GM19043 (cell line): ENCODE data around the gene CD180.
"Not testable (repeated sequence)": the region's sequence is repeated elsewhere in the genome, so short reads cannot be mapped to it uniquely, and the experiment has no call there.

Experiments
- ATAC-seq: cut with Tn5 transposase; IDR thresholded peaks from one replicate; pipeline ENCODE4 v1.9.1; 2021; ENCODE audit warnings: low read depth; ENCODE audit not compliant: unreplicated experiment

Gene CD180

GRCh38 chr5:67190410-67190809, 6.2 kb downstream of the CD180 start:
- ATAC-seq, result no peak

GRCh38 chr5:67189931-67190330, 6.7 kb downstream of the CD180 start:
- no peak for ATAC-seq

- ATAC-seq, result no peak
Observed at GRCh38 chr5:67189079-67189354, 7.6 kb downstream of the CD180 start.

GRCh38 chr5:67188274-67189078, 8.1 kb downstream of the CD180 start:
- no peak for ATAC-seq

GRCh38 chr5:67187006-67187715, 9.4 kb downstream of the CD180 start:
- ATAC-seq, result peak; percentile 49

- ATAC-seq, result no peak
Observed at GRCh38 chr5:67183859-67184258, 12.7 kb downstream of the CD180 start.

- ATAC-seq, result no peak
Observed at GRCh38 chr5:67182301-67182790, 14.3 kb downstream of the CD180 start.

GRCh38 chr5:67181648-67182221, 14.9 kb downstream of the CD180 start:
- ATAC-seq, result no peak

- ATAC-seq, result no peak
Observed at GRCh38 chr5:67179697-67180361, 16.8 kb downstream of the CD180 start.

GRCh38 chr5:67178966-67179365, 17.6 kb downstream of the CD180 start:
- ATAC-seq, result no peak

- ATAC-seq, result no peak
Observed at GRCh38 chr5:67178085-67178484, 18.5 kb downstream of the CD180 start.

- no peak for ATAC-seq
Observed at GRCh38 chr5:67176936-67177335, 19.7 kb downstream of the CD180 start.

GRCh38 chr5:67173959-67174358, 22.6 kb downstream of the CD180 start:
- ATAC-seq, result no peak

GRCh38 chr5:67173351-67173750, 23.2 kb downstream of the CD180 start:
- ATAC-seq, result not testable (repeated sequence)

GRCh38 chr5:67170767-67171166, 25.8 kb downstream of the CD180 start:
- no peak for ATAC-seq

- ATAC-seq, result no peak
Observed at GRCh38 chr5:67168069-67168468, 28.5 kb downstream of the CD180 start.

GRCh38 chr5:67166460-67167285, 29.9 kb downstream of the CD180 start:
- ATAC-seq, result peak; percentile 35

- peak; percentile 79 for ATAC-seq
Observed at GRCh38 chr5:67165526-67166459, 30.8 kb downstream of the CD180 start.

- ATAC-seq, result no peak
Observed at GRCh38 chr5:67164856-67165525, 31.6 kb downstream of the CD180 start.
